ENCODE results near the gene HERC4. TPM values are rescaled to one million over a fixed set of nuclear protein-coding genes. Genes with fewer than 3 reads are reported as not detected.

The HERC4 gene
- total and polyA plus RNA-seq, 2 donors (not counting 3 experiments of a cell fraction or from before 2014, with no cell fraction given), result 10.6 to 73.7 TPM

DNA sequence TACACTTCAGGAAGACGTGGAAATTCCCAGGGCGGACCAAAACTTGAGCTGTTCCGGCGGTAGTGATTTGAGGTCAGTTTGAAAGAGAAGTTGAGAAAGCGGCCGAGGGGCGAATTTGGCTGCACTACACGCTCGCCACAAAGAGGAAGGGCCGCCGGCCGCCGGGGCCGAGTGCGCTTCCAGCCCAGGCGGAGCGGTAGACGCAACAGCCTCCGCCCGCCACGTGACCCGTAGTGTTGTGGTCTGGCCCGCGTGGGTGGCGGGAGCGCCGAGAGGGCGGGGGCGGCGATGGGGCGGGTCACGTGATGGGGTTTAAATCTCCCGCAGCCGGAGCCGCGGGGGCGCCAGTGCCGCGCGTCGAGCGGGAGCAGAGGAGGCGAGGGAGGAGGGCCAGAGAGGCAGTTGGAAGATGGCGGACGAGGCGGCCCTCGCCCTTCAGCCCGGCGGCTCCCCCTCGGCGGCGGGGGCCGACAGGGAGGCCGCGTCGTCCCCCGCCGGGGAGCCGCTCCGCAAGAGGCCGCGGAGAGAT, 190.7 kb downstream of the HERC4 start, which contains the start of gene SIRT1:
SIRT1 (plus strand) TSS at position 344 of the 529 bp plus-strand sequence; CDS start at position 410, 66 bp downstream.
- peak within 1 kb of the TSS; percentile 95 to 97 (median 96) for H3K4me3 ChIP-seq (replicated peaks in 1 of 3; ENCODE audit: insufficient read depth in 1 of 3, low read depth in 1 of 3, low read length in 3 of 3)
- intact Hi-C loops (cut with micrococcal nuclease), result loop anchor here (1.0 to 2.0 kb wide), 8 partner anchors 29 to 447 kb away; no protein-coding TSS in a partner anchor
- no peak for TF ChIP-seq JUN (IDR thresholded peaks at IDR 0.05; ENCODE audit: borderline replicate concordance, insufficient read depth, insufficient read length, low read depth)
- TF ChIP-seq, protein P1, sequence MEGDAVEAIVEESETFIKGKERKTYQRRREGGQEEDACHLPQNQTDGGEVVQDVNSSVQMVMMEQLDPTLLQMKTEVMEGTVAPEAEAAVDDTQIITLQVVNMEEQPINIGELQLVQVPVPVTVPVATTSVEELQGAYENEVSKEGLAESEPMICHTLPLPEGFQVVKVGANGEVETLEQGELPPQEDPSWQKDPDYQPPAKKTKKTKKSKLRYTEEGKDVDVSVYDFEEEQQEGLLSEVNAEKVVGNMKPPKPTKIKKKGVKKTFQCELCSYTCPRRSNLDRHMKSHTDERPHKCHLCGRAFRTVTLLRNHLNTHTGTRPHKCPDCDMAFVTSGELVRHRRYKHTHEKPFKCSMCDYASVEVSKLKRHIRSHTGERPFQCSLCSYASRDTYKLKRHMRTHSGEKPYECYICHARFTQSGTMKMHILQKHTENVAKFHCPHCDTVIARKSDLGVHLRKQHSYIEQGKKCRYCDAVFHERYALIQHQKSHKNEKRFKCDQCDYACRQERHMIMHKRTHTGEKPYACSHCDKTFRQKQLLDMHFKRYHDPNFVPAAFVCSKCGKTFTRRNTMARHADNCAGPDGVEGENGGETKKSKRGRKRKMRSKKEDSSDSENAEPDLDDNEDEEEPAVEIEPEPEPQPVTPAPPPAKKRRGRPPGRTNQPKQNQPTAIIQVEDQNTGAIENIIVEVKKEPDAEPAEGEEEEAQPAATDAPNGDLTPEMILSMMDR (IDR thresholded peaks at IDR 0.05; ENCODE audit: extremely low read depth in 1 of 2, insufficient read depth in 1 of 2, low read depth in 1 of 2, low read length in 2 of 2), result no peak
- TF ChIP-seq GATA2 (IDR thresholded peaks at IDR 0.05; ENCODE audit: insufficient read depth, insufficient read length, low read depth, low read length), result no peak
- TF ChIP-seq POLR2AphosphoS5 (IDR thresholded peaks at IDR 0.05; ENCODE audit: insufficient read depth, low read depth, low read length), result peak; percentile 97
- TF ChIP-seq FOS (IDR thresholded peaks at IDR 0.05; ENCODE audit: borderline replicate concordance, insufficient read depth, low read length), result no peak
- peak; percentile 81 for TF ChIP-seq MYC (IDR thresholded peaks at IDR 0.05; ENCODE audit: low read depth, low read length)
- peak; percentile 96 for TF ChIP-seq POLR2A (IDR thresholded peaks at IDR 0.05; ENCODE audit: low read depth, low read length)
- TF ChIP-seq, protein P2, sequence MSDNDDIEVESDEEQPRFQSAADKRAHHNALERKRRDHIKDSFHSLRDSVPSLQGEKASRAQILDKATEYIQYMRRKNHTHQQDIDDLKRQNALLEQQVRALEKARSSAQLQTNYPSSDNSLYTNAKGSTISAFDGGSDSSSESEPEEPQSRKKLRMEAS (IDR thresholded peaks at IDR 0.05; ENCODE audit: insufficient read depth, insufficient read length), result peak; percentile 98
- TF ChIP-seq EZH2 (IDR thresholded peaks at IDR 0.05; ENCODE audit: borderline replicate concordance, low read depth, low read length, severe bottlenecking), result no peak
- no peaks in the 10 kb centered on the region for H3K9me1 ChIP-seq (replicated peaks; ENCODE audit: control insufficient read depth, extremely low read depth, insufficient read depth, low read length)
- dilution Hi-C loops (cut with MboI; ENCODE audit: extremely low pct_ligation_motif_present, low sequenced_read_pairs), result no loop called here
- peak within 1 kb of the TSS; percentile 98 for H3K4me2 ChIP-seq (ENCODE audit: insufficient read depth, low read length)
- H3K27me3 ChIP-seq (ENCODE audit: control insufficient read depth in 2 of 2, insufficient read depth in 2 of 2, low read length in 2 of 2), result no peaks in the 10 kb centered on the region
- peaks cover 34% of the 10 kb centered on the region for H3K79me2 ChIP-seq (ENCODE audit: control insufficient read depth, insufficient read depth, low read length)
- DNase-seq (ENCODE audit: low read depth, low spot score) (peak; percentile 96), FAIRE-seq (peak; percentile 70)
- H4K20me1 ChIP-seq (replicated peaks; ENCODE audit: control insufficient read depth, extremely low read depth, insufficient read depth, low read length), result no peaks in the 10 kb centered on the region
- peak within 1 kb of the TSS; percentile 79 for H3K9ac ChIP-seq (replicated peaks; ENCODE audit: extremely low read depth, insufficient read depth, low read length)
- ChIA-PET POLR2A (no interaction called here), CTCF (interaction anchor here (0.6 to 5.1 kb wide), 8 partner anchors 11 to 328 kb away, joined by 3 to 23 read pairs (median 4); no protein-coding TSS in a partner anchor)
- H2AFZ ChIP-seq (ENCODE audit: low read depth, low read length), result peak within 1 kb of the TSS; percentile 70
- no peaks in the 10 kb centered on the region for H3K9me3 ChIP-seq (replicated peaks; ENCODE audit: control insufficient read depth, insufficient read depth, low read length)
- peak within 1 kb of the TSS; percentile 68 for H3K27ac ChIP-seq (ENCODE audit: insufficient read depth, low read depth, low read length)
- no TSS peak for BruUV-seq (replicated peaks)
- H3K36me3 ChIP-seq (ENCODE audit: control insufficient read depth in 2 of 2, extremely low read depth in 1 of 2, insufficient read depth in 2 of 2, low read length in 2 of 2), result peaks cover 9 to 10% of the 10 kb centered on the region in 2 experiments
- peaks cover 11% of the 10 kb centered on the region for H3K4me1 ChIP-seq (ENCODE audit: control insufficient read depth, extremely low read depth, insufficient read depth, low read length)

Measured in endothelial cell of umbilical vein (primary cell).